Choroid plexus epithelial cell (primary cell): ENCODE results near the gene SLC7A14.

Source experiments
- DNase-seq: peaks from one replicate; pipeline ENCODE4 v3.0.0-alpha.2; 2010; ENCODE audit warnings: low read depth
- H3K4me3 ChIP-seq: 2 replicates; pipeline ENCODE4 v1.5.1; 2011; ENCODE audit warnings: low read depth, mild to moderate bottlenecking, control low read depth, low read length, moderate library complexity
- TF ChIP-seq, protein P1 (sequence below): conservative IDR thresholded peaks from 2 replicates; pipeline ENCODE4 v1.5.1; 2011; ENCODE audit warnings: low read depth, mild to moderate bottlenecking, control low read depth, inconsistent platforms, low read length, moderate library complexity

SLC7A14 gene

GRCh38 chr3:170496026-170496867 is 89.6 kb downstream of the SLC7A14 start:
- no peak overlapping the region for H3K4me3 ChIP-seq
- TF ChIP-seq, protein P1, sequence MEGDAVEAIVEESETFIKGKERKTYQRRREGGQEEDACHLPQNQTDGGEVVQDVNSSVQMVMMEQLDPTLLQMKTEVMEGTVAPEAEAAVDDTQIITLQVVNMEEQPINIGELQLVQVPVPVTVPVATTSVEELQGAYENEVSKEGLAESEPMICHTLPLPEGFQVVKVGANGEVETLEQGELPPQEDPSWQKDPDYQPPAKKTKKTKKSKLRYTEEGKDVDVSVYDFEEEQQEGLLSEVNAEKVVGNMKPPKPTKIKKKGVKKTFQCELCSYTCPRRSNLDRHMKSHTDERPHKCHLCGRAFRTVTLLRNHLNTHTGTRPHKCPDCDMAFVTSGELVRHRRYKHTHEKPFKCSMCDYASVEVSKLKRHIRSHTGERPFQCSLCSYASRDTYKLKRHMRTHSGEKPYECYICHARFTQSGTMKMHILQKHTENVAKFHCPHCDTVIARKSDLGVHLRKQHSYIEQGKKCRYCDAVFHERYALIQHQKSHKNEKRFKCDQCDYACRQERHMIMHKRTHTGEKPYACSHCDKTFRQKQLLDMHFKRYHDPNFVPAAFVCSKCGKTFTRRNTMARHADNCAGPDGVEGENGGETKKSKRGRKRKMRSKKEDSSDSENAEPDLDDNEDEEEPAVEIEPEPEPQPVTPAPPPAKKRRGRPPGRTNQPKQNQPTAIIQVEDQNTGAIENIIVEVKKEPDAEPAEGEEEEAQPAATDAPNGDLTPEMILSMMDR: peak; percentile 23
- DNase-seq: no peak

DNA sequence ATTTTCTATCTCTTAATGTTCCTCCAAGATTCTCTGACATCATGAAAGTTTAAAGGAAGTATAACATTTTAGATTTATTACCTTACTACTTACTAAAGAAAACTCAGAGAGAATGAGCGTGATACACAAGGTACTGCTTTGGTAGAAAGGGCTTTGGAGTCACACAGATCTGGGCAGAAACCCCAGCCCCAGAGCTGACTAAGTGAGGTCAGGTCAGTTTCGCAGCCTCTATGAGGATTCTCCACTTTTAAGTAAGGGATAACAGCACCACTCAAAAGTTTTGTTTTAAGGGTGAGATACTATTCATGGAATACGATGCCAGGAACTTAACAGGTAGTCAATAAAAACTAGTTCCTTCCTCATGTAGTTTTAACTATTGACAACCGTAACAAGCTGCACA is 91.1 kb downstream of the SLC7A14 start:
- TF ChIP-seq, protein P1: no peak
- no peak overlapping the region for H3K4me3 ChIP-seq
- DNase-seq: no peak

DNA sequence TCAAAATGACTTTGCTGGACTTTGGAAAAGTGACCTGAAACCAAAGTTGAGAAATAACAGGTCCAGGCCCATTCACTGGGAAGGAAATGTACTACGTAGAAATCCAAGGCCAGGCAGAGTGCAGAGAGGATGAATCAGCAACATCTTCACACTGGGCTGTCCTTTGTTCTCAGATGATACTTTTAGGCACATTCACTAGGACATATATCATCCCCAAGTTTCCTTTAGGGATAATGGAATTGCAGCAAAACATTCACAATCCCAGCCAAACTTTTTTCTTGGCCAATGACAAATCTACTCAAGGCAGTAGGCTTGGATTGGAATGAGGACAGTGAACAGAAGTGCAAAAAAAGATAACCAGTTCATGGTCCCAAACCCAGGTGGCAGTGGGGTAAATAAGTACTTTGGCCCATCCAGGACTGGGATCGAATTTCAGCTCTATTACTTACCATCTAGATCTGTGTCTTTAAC is 92.1 kb downstream of the SLC7A14 start:
- H3K4me3 ChIP-seq: no peak overlapping the region
- TF ChIP-seq, protein P1: no peak
- DNase-seq: peak; percentile 76

GRCh38 chr3:170491901-170492300 is 94.0 kb downstream of the SLC7A14 start:
- no peak overlapping the region for H3K4me3 ChIP-seq
- no peak for DNase-seq
- TF ChIP-seq, protein P1: no peak

DNA sequence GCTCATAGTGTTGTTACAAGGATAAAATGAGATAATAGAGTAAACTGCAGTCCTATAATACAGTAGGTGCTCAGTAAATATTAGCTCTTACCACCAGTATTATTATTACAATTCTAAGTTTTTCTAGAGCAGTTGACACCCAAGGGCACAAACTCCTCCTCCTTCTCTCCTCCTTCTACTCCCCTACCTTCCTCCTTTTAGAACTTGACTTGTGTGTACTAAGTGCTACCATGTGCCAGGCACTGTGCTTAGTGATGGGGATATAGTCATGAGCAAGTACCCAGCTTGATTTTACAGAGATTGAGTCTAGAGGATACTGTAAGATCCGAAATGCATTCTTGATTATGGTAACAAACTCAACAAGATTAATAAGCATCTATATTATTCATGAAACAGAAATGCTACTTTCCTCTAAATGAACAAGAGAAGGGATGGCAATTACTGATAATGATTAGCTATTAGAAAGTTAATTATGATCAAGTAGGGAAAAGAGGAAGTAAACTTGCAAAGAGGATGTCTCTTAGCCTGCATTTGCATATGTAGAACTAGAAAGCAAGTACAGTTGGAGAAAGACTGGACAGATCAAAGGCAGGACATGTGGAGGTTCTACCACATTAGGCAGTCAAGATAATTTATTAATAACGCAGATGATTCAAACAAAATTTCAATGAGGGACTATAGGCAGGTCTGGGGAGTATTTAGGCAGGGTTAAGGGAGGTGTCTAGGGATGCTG is 94.9 kb downstream of the SLC7A14 start:
- TF ChIP-seq, protein P1: no peak
- DNase-seq: no peak
- H3K4me3 ChIP-seq: no peak overlapping the region

GRCh38 chr3:170488802-170489201 is 97.1 kb downstream of the SLC7A14 start:
- no peak overlapping the region for H3K4me3 ChIP-seq
- DNase-seq: peak; percentile 90
- TF ChIP-seq, protein P1: peak; percentile 24
